ENCODE measurements around the gene SAMM50. TPM values are rescaled to one million over a fixed set of nuclear protein-coding genes. Genes with fewer than 3 reads are reported as not detected.

SAMM50 gene
- total RNA-seq, 1 donor from 2014 or later: 31.0 TPM

- DNase-seq: peak; percentile 22
Observed at GRCh38 chr22:43945632-43946383, 9.4 kb upstream of the SAMM50 start.

GRCh38 chr22:43946384-43946667, 8.9 kb upstream of the SAMM50 start:
- DNase-seq: no peak

GRCh38 chr22:43948836-43949406, 6.3 kb upstream of the SAMM50 start:
- DNase-seq: no peak

GRCh38 chr22:43951391-43951790, 3.9 kb upstream of the SAMM50 start:
- no peak for DNase-seq

GRCh38 chr22:43951966-43952365, 3.3 kb upstream of the SAMM50 start:
- no peak for DNase-seq

- DNase-seq: no peak
Observed at GRCh38 chr22:43953988-43954785, 1.1 kb upstream of the SAMM50 start.

GRCh38 chr22:43955883-43956782, 891 bp downstream of the SAMM50 start:
- no peak for DNase-seq

- no peak for DNase-seq
Observed at GRCh38 chr22:43956805-43957463, 1.7 kb downstream of the SAMM50 start.

- no peak for DNase-seq
Observed at GRCh38 chr22:43957871-43958270, 2.6 kb downstream of the SAMM50 start.

GRCh38 chr22:43964314-43964857, 9.1 kb downstream of the SAMM50 start:
- no peak for DNase-seq

GRCh38 chr22:43967069-43967468, 11.8 kb downstream of the SAMM50 start:
- no peak for DNase-seq

GRCh38 chr22:43968614-43969013, 13.4 kb downstream of the SAMM50 start:
- no peak for DNase-seq

GRCh38 chr22:43969021-43969878, 14.0 kb downstream of the SAMM50 start:
- no peak for DNase-seq

GRCh38 chr22:43969989-43970755, 14.9 kb downstream of the SAMM50 start:
- no peak for DNase-seq

GRCh38 chr22:43971112-43971511, 15.9 kb downstream of the SAMM50 start:
- DNase-seq: no peak

- no peak for DNase-seq
Observed at GRCh38 chr22:43972931-43973462, 17.8 kb downstream of the SAMM50 start.

- no peak for DNase-seq
Observed at GRCh38 chr22:43974028-43974545, 18.8 kb downstream of the SAMM50 start.

- no peak for DNase-seq
Observed at GRCh38 chr22:43975041-43975440, 19.8 kb downstream of the SAMM50 start.
